Activated effector memory CD4-positive, alpha-beta T cell treated with Interleukin-2 at 50 U/mL for 16 hours (primary cell): ENCODE measurements around the gene LHX3.

Experiments used
- DNase-seq: peaks from one replicate; pipeline ENCODE4 v3.0.0-alpha.2; 2020

Gene LHX3

DNA sequence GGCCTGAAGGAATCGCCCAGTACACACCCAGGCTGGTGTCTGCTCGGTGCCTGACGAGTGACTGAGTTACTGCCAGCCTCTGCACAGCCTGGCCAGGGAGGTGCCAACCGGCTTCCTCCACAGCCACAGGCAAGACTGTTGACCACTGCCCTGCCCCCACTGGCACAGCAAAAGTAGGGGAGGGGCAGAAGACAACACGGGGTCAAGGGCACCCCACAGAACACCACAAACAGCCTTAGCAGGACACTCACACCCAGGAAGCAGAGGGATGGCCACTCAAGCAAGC lies 722 bp upstream of the LHX3 start:
- DNase-seq: no peak

DNA sequence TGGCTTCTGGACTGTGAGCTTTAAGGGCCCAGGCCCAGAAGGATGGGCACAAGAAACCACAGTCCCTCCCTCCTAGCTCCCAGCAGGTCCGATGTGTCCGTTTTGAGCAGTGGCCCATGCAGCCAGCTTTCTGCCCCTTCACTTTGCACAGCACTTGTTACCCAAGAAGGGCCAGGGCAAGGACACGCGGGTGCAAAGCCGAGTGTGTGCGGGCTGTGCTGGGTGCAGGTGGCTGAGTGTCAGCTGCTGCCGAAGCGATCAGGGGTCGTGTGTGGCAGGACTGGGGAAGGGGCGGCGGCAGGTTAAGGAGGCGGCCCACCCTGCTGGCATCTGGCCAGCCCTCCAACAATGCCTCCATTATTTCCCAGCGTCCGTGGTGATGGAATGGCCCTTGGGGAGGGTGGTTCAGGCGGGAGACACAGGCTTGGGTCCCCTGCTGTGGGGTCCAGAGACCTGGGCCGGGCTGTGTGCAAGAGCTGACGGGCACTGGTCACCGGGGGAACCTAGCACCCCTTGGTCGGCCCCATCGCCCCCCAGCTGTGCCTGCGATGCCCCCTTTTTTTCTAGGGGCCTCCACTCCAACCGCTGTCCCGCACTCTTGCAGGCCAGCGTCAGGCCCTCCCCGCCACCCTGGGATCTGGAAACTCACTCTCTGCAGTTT lies 653 bp downstream of the LHX3 start:
- DNase-seq: no peak

DNA sequence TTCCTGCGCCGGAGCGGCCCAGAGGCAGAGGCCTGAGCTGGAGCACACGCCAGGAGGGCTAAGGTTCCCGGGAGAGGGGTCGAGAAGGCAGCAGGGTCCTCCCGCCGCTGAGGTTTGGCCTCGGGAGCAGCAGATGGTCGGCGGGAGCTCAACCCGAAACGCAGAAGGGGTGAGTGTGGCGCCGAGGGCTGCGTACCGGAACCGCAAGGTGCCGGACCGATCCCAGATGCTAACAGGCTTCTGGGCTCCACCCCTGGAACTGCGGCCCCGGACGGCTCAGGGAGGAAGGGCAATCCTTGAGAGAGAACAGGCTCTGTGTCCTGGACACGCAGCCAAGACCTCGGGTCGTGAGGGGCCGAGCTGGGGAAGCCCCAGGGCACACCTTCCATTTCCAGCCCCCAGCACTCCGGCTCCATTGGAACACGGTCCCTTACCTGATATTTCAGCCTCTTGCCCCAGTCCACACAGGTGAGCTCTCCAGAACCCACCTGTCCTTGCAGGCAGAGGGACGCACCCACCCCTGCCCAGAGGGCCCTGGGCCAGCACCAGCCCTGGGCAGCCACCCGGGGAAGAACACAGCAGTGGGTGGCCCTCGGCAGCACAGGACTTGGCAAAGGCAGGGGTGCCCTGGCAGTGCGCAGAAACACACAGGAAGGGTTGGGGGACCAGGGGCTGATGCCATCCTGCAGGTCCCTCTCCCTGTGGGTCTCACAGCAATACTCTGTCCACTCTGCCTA lies 1.4 kb downstream of the LHX3 start:
- DNase-seq: no peak

DNA sequence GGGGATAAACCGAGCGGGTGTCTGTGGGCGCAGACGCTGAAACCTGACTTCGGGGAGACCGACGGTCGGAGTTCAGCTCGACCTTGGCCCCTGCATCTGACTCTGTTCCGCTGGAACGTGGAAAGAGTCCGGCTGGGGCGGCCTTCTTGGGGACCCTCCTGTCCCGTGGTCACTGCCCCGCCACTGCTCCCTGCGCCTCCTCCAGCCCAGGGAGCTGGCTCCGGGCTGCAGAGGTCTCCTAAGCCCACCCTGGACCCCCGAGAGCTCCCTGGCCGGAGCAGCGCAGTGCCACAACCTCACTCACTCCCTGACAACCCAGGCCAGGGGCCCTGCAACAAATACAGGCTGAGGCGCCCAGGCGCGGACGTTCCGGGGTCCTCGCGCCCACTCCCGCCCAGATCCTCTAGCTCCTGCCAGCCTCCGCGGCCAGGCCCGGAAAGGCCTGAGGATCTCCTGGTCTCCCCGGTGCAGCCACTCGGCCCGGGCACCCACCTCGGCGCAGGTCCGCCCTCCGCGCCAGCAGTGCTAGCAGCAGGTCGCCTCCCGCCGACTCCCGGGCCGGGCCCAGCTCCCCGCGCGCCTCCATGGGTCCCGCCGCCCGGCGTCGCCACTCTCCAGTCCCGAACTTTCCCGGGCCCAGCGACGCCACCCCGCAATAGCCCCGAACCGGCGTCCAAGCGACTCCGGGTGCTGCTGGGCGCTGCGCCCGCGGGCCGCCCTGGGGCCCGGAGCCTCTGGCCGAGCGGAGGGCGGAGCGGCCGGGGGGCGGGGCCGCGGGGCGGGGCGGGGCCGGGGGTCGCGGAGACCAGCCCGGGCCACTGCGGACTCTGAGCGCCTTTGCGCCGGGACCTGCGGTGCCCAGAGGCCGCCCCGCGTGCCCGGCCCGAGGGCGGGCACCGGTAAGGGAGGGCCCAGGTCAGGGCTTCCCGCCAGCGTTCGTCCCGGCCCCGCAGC lies 2.2 kb downstream of the LHX3 start:
- DNase-seq: no peak

DNA sequence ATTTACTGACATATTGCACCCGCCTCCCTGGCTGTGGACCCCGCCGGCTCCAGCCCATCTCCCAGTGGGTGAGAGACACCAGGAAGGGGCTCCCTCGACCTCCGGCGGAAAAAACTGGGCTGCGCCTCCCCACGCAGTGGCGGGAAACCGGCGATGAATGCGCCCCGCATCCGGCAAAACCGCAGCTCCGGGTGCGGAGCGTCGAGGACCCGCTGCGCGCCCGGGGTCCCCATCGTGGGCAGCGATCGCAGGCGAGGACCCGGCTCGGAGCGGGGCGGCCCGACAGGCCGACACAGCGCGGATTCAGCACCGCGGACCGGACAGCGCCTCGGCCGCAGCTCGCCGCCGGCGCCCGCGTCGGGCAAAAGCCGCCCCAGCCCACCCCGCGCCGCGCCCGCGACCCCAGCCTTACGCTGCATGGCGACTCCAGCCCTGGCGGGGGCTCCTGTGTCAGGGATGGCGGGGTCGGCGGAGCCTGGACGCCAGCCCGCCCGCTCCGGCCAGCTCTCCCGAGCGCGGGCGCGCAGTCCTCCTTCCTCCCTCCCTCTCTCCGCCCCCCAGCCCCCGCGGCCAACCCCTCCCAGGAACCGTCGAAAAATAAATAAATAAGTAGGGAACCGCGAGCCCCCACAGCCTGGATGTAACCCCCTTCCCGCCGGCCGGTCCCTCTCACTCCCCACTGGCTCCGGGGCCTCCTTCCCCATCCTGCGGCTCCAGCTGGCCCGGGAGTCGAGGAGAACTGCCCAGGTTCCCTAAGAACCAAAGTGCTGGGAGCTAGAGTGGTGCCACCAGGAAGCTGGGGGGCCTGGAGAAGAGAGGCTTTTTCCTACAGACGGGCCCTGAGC lies 3.1 kb downstream of the LHX3 start:
- no peak for DNase-seq

DNA sequence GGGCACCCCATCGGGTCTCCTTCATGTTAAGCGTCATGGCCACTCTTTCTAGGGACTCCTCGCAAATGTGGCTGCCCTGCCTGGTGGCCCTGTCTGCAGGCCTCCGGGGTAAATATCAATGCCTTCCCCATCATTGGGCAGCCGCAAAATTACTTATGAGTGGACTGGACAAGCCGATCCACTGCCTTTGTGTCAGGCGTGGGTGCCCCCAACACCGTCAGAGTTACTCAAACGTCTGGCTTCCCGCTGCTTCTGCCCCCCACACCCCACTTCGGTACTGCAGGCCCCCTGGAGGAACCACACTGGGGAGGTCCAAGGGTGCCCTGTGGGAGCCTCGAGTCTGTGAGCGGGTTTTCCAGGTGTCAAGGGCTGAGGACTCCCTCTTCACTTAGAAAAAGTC lies 3.8 kb downstream of the LHX3 start:
- no peak for DNase-seq

DNA sequence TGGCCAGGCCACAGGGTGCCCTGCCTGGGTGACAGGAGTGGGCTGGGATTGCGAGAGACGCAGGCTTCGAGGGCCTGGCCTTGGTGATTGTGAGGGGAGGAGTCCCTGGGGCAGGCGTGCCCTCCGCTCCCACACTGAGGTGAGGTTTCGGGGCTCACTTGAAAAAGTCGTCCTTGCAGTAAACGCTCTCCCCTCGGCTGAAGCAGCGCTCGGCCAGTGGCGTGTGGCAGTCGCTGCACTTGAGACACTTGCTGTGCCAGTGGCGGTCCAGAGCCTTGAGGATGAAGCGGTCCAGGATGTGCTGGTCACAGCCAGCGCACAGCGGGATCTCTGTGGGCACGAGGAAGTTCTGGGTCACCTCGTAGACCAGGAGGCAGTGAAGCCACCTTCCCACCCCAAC lies 4.5 kb downstream of the LHX3 start:
- no peak for DNase-seq

DNA sequence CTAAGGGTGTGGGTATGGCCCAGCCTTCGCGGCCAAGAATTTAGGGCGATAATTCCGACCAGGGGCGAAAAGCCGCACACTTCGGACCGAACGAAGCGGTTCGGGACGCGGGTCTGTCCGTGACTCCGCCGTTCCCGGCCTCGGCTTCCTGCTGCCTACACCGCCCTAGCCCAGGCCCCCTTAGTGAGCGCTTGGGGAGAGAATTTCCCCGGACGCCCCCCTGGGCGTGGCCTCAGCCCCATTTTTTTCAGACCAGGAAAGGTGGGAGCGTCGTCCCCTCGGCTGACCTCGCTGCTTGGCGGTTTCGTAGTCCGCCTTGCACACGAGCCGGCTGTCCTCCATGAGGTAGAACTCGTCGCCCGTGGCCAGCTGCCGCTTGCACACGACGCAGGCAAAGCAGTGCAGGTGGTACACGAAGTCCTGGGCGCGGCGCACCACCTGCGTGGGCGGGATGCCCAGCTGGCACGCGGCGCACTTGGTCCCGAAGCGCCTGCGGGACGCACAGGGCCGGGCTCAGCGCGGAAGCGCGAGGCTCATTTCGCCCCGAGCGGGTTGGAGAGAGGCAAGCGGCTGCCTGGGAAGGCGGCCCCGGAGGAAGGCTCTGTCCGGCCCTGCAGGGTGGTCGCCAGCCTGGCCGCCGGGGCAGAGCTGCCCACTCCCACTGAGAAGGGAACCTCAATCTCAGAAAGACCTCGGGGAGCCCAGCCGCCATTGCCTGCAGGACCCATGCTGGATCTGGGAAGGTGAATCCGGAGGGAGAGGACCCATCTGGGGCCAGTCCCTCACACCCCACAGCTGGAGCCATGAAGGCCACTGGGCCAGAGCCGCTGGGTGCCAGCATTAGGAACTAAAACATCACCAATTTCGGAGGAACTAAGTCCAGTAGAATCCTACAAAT lies 5.3 kb downstream of the LHX3 start:
- no peak for DNase-seq

DNA sequence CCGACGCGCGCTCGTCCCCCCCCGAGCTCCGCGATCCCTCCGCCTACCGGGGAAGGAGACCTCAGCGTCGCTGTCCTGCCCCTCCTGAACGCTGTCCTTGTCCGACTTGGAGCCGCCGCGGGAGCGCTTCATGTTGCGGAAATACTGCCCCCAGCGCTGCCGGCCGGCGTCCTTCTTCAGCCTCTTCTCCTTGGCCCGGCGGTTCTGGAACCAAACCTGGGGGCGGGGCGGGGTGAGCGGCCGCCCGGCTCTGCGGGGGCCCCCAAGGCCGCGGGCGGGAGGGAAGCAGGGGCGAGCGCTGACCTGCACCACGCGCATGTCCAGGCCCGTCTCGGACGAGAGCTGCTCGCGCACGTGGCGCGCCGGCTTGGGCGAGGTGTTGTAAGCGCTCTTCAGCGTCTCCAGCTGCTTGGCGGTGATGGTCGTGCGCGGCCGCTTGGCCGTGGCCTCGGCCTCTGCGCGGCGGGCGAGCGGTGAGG lies 6.3 kb downstream of the LHX3 start:
- DNase-seq: no peak

DNA sequence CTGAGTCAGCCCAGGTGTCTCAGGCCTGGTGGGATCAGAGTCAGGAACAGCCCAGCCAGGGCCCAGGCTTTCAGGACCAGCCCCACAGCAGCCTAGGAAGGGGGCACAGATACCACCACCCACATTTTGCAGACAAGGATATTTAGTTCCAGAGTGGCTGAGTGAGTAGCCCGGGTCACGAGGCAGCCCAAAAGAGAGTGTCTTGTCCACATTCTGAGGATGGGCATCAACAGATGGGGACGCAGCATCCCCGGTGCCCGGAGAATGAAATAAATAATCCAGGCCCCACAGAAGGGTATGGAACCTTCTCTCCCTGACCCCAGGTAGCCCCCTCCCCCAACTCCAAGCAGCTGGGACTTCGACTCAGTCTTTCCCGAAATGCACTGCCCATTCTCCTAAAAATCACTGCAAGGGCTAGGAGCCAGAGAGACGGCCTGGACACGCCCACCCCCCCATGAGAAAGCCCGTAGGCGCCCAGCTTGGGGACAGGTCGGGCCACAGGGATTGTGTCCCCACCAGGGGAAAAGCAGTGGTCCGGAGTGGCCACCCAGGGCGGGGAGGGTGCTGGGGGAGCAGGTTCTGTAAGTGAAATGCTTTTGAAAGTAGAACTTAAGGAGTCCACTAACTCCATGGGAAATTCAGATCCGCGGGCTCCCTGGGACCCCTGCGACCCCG lies 6.9 kb downstream of the LHX3 start:
- DNase-seq: no peak

DNA sequence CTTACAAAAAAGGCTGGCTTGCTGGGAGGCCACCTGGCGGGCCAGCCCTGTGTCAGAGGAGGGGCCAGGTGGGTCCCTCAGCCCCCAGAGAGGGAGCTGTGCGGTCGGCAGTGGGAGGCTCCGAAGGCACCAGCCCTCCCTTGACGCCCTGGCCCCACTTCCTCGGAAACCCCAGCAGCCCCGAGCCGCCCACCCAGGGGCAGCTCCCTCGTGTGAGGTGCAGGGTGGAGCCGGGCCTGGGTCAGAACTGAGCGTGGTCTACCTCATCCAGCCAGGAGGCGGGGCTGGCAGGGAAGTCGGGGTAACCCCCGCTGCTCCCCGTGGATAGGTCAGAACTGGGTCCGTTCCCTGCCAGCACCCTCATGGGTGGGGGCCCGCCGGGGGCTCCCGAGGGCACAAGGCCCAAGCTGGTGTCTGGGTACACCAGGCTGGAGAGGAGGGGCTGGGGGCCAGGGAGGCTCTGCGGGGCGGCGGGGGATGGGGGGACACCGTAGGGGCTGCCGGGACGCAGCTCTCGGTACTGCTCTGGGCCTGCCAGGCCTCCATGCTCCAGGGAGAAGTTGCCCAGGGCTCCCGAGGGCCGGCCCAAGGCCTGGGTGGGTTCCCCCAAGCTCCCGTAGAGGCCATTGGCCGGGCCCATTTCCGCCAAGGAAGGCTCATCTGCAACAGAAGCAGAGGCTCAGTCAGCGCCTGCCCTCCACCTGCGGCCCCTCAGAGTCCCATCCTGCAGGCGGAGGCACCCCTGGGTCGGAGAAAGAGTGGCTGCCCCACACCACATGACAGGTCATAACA lies 7.6 kb downstream of the LHX3 start:
- DNase-seq: no peak

DNA sequence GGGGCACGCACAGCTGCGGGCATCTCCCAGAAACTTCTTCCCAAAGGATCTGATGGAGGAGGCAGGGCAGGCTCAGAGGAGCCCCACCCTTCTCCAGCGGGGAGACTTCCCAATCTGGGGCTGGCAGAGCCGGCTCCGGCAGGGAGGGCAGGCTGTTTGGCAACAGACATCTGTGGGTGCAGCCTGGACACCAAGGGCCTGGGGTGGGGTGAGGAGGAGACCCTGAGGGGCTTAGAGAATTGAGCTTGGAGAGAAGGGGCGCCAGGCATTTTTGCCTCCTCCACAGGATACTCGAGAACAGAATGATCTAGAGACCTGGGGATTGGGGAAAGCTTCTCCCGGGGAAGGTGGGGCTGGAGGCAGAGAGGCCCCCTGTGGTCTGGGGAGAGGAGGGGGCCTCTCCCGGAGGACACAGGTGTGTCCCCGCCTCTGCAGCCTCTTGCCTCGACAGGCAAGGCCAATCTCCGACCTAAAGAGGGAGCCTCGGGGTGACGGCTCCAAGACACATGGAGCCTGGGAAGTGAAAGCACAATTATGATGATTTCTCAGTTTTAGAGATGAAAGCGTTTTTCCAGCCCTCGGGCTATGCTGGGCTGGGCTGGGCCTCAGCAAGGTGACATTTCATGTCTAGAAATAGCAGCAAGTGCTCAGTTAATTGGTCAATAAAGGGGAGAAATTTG lies 8.4 kb downstream of the LHX3 start:
- no peak for DNase-seq

DNA sequence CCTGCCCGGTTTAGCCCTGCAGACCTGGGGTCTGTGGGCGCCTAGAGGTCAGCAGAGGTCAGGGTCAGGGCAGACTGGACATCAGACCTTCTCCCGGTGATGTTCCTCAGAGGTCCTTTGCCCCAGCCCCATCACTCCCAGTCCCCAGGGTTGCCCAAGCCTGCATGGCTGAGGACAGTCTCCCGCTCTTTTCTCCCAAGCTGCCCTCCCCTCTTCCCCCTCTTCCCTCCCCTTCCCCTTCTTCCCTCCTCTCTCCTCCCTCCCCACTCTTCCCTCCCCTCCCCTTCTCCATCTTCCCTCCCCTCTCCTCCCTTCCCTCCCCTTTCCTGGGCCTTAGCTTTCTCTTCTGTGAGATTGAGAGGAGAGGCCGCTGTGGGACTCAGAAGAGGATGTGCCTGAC lies 10.4 kb downstream of the LHX3 start:
- no peak for DNase-seq

DNA sequence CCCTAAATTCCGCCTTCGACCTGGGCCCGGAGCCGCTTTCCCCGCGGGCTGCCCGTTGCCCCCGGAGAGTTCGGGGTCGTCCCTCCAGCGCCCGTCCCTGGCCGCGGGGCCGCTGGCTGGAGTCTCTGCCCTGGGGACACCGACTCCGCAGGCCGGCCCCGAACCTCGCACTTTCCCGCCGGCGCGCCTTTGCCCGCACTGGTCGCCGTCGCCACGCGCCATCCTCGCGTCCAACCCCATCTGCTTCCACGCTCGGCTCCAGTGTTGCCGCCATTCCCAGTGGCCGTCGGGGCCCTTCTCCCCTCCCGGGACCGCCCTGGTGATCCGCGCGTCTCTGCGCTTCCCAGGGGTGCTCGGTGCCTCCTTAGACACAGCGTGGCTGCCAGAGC lies 11.0 kb downstream of the LHX3 start:
- DNase-seq: no peak

DNA sequence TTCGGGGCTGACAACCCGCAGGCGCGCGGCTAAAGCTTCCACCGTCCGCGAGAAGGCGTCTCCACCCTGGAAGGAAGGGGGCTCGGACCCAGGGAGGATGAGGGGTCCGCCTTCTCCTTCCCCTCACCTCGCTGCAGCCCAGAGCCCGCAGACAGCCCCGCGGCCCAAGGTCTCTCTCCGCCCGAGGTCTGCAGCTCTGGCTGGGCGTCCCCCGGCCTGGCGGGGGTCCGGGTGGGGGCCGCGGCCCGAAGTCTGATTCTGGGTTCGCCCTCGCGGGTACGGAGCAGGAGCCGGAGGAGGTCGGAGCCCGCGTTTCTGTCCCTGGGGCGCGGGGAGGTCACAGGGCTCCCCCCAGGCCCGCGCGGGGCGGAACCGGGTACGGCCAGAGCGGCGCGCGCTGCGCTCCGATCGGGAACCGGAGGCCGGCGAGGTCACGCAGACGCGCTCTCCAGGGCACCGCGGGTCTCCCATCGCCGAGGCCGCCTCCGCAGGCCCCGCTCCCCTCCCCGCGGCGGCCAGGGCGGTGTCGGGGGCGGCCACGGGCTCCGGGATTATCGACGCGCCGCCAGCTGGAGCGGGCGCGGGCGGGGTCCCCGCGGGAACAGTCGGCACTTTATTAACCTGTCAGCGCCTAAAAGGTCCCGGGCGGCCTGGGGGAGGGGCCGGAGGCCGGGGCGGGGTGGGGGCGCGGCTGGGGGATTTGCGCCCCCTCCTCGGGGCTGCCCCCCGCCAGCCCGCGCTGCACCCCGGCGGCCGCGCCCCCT lies 11.6 kb downstream of the LHX3 start:
- DNase-seq: no peak

DNA sequence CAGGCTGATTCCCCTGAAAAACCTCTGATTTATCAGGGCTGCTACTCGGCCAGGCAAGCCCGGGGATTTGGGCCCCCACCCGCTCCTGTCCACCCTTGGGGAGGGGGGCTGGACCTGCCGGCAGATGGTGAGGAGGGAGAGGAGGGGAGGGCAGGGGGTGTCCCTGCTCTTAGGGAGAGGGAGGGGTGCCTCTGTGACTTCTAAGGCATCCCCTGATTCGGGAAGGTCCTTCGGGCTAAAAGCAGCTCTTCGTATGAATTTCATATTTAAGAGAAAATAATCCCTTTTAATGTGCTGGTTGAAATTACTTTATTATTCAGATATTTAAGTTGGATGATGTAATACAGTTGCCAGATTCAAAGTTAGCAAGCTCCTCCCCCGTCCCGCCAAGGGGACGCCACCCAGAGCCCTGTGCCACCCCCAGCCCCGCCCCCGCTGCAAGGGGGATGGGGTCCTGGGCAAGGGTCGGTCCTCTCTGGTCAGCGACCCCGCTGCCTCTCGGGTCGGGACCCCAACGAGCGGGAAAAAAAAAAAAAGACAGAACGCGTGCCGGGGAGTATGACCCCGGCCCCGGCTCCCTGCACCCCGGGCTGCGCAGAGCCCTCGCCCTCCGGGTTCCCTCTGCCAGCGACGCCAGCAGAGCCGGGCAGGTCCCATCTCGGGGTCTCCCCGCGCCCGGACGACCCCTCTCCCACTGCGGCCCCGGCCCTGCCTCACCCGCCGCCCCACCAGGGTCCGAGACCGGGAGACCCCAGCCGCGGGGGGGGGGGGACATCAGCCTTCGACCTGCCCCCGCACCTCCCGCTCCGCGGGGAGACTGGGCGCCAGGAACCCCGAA lies 12.4 kb downstream of the LHX3 start:
- no peak for DNase-seq

DNA sequence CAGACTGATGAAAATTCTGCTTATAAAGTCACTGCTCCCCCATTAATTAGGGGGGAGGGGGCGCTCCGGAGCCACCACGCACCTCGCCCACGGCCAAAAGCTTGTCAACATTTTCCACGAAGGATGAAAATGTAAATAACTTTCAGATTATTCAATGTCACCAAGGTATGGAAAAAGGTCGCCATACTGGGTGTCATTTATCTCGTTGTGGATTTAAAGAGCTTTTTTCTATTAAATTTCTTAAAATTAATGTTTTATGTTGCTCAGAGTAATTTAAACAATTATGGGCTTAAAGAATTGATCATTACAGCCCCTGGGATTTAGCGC lies 13.0 kb downstream of the LHX3 start:
- no peak for DNase-seq
